ENCODE measurements around the gene COA1. TPM values are rescaled to one million over a fixed set of nuclear protein-coding genes. Genes with fewer than 3 reads are reported as not detected.

The COA1 gene
- total RNA-seq, 4 donors from 2014 or later: 38.5 to 64.0 (median 50.5) TPM

DNA sequence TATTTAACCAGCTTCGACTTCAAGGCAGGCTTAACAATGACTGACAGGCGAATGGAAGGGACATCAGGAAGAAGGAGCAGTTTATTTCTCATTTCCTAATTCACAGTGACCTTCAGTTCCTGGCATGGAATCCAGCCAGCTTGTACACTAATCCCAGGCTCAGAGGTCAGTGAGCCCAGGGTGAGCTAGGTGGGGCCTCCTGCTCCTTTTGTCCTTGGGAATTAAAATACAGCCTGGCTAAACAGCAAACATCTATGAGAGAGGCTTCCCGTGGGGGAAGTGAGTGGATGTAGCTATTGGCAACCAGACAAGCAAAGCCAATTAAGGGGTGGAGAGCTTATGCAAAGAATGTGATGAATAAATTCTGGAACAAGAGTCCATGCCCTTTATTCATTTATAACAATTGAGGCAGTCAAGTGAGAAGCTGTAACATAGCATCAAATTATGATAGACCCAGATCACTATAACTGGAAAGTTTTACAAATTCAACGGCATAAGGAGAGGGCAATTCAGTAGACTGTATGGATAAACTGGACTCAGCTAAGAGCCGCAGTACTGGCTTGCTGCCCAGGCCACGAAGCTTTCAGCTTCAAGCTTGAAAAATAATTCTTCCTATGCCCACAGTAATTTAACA is 89.3 kb downstream of the COA1 start:
- no peak for TF ChIP-seq CTCF (IDR thresholded peaks at IDR 0.05; ENCODE audit: low read depth)

DNA sequence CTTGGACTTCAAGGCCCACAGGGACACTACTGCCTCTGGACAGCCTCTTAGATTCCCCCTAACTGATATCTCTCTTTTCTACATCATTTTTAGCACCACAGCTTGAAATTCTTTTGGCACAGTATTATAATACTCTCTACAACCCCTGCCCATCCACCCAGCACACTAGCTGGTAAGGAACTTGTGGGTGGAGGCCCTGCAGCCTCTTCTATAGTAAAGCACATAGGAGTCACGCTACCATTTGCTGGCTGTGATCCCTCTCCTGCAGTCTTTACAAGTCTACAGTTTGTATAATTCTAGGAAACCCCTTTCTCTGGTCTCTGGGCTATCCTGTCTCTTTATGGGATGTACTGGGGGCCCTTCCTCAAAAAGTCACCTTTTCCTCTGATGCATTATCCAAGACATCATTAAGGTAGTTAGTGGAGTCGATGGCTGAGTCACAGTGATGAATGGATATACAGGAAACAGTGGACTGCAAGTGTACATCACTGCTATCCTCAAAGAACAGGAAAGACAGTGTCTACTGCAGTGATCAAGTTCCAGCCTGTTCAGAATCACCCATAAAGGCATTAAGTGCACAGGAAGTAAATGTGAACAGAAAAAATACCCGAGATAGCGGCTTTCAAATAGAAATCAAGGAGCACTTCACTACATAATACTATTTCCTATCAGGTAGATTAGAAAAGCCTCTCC is 92.1 kb downstream of the COA1 start:
- TF ChIP-seq CTCF (IDR thresholded peaks at IDR 0.05; ENCODE audit: low read depth): no peak

- no peak for TF ChIP-seq CTCF (IDR thresholded peaks at IDR 0.05; ENCODE audit: low read depth)
Observed at GRCh38 chr7:43636093-43636492, 93.2 kb downstream of the COA1 start.

GRCh38 chr7:43634384-43634783 is 94.9 kb downstream of the COA1 start:
- TF ChIP-seq CTCF (IDR thresholded peaks at IDR 0.05; ENCODE audit: low read depth): no peak

GRCh38 chr7:43632746-43633145 is 96.6 kb downstream of the COA1 start:
- no peak for TF ChIP-seq CTCF (IDR thresholded peaks at IDR 0.05; ENCODE audit: low read depth)

DNA sequence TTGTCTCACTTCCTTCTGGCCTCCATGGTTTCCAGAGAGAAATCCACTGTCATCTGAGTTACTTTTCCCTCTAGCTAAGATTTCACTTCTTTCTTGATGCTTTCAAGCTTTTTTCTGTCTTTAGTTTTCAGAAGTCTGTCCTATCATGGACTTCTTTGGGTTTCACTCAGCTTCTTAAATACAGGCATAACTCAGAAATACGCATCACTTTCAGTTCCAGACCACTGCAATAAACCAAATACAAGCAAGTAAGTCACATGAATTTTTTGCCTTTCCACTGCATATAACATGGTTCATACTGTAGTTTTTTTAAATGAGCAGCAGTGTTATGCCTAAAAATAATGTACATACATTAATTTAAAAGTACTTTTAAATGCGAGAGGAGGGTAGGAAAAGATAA is 97.8 kb downstream of the COA1 start:
- no peak for TF ChIP-seq CTCF (IDR thresholded peaks at IDR 0.05; ENCODE audit: low read depth)

- TF ChIP-seq CTCF (IDR thresholded peaks at IDR 0.05; ENCODE audit: low read depth): no peak
Observed at GRCh38 chr7:43630482-43630881, 98.8 kb downstream of the COA1 start.

Data from subcutaneous adipose tissue (tissue), 4 donors.